ENCODE results near the gene WDFY1. TPM values are rescaled to one million over a fixed set of nuclear protein-coding genes. Genes with fewer than 3 reads are reported as not detected.

Gene WDFY1
- total and polyA plus RNA-seq, 2 donors from 2014 or later, result 10.4 to 38.4 TPM

DNA sequence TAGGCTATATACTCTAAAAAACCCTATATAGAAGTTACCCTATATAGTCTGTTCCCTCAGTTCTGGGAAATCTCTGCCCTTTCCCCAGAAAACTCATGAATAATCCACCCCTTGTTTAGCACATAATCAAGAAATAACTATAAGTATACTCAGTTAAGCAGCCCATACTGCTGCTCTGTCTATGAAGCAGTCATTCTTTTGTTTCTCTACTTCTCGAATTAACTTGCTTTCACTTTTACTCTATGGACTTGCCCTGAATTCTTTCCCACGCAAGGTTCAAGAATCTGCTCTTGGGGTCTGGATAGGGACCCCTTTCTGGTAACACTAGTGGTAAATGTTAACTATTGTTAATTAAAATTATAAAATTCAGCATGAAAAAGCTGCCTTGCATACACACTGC, 90.4 kb downstream of the WDFY1 start:
- FAIRE-seq, result no peak
- H3K36me3 ChIP-seq (ENCODE audit: control insufficient read depth in 2 of 3, insufficient read depth in 3 of 3, low read length in 3 of 3), result peaks cover 0 to 3% (median 0%) of the 10 kb centered on the region in 3 donors
- no peak for DNase-seq
- TF ChIP-seq CTCF (IDR thresholded peaks at IDR 0.05; ENCODE audit: borderline replicate concordance, extremely low read depth, insufficient read depth), result no peak
- H3K9ac ChIP-seq (ENCODE audit: low read length in 3 of 3), result no peak overlapping the region
- H3K4me1 ChIP-seq (ENCODE audit: control insufficient read depth in 2 of 3, insufficient read depth in 2 of 3, low read depth in 1 of 3, low read length in 3 of 3), result no peaks in the 10 kb centered on the region
- H3K27me3 ChIP-seq (ENCODE audit: control insufficient read depth, insufficient read depth, low read length), result no peaks in the 10 kb centered on the region
- intact Hi-C loops (cut with DNase I), result no loop called here
- H3K27ac ChIP-seq (ENCODE audit: low read depth in 2 of 2, low read length in 2 of 2), result no peak overlapping the region
- no peaks in the 10 kb centered on the region for H3K9me3 ChIP-seq (ENCODE audit: control insufficient read depth in 2 of 3, insufficient read depth in 1 of 3, low read length in 3 of 3)
- no peak overlapping the region for H3K4me3 ChIP-seq (ENCODE audit: low read length in 3 of 3)

- Histone ChIP-seq H3K27me3 (ENCODE audit: control insufficient read depth, insufficient read depth, low read length) (no peaks in the 10 kb centered on the region), H3K9ac (ENCODE audit: low read length in 3 of 3) (no peak overlapping the region), H3K9me3 (ENCODE audit: control insufficient read depth in 2 of 3, insufficient read depth in 1 of 3, low read length in 3 of 3) (no peaks in the 10 kb centered on the region), H3K36me3 (ENCODE audit: control insufficient read depth in 2 of 3, insufficient read depth in 3 of 3, low read length in 3 of 3) (peaks cover 0 to 3% (median 0%) of the 10 kb centered on the region in 3 donors), H3K27ac (ENCODE audit: low read depth in 2 of 2, low read length in 2 of 2) (no peak overlapping the region), H3K4me3 (ENCODE audit: low read length in 3 of 3) (no peak overlapping the region), H3K4me1 (ENCODE audit: control insufficient read depth in 2 of 3, insufficient read depth in 2 of 3, low read depth in 1 of 3, low read length in 3 of 3) (no peaks in the 10 kb centered on the region)
- TF ChIP-seq CTCF (IDR thresholded peaks at IDR 0.05; ENCODE audit: borderline replicate concordance, extremely low read depth, insufficient read depth), result no peak
- intact Hi-C loops (cut with DNase I), result no loop called here
- FAIRE-seq, result no peak
- DNase-seq, result no peak
Measured at GRCh38 chr2:223853425-223853837, 91.7 kb downstream of the WDFY1 start.

- intact Hi-C loops (cut with DNase I), result no loop called here
- Histone ChIP-seq H3K4me3 (ENCODE audit: low read length in 3 of 3) (no peak overlapping the region), H3K9me3 (ENCODE audit: control insufficient read depth in 2 of 3, insufficient read depth in 1 of 3, low read length in 3 of 3) (no peaks in the 10 kb centered on the region), H3K27me3 (ENCODE audit: control insufficient read depth, insufficient read depth, low read length) (no peaks in the 10 kb centered on the region), H3K27ac (ENCODE audit: low read depth in 2 of 2, low read length in 2 of 2) (no peak overlapping the region), H3K4me1 (ENCODE audit: control insufficient read depth in 2 of 3, insufficient read depth in 2 of 3, low read depth in 1 of 3, low read length in 3 of 3) (no peaks in the 10 kb centered on the region), H3K36me3 (ENCODE audit: control insufficient read depth in 2 of 3, insufficient read depth in 3 of 3, low read length in 3 of 3) (peaks cover 0 to 3% (median 0%) of the 10 kb centered on the region in 3 donors), H3K9ac (ENCODE audit: low read length in 3 of 3) (no peak overlapping the region)
- no peak for FAIRE-seq
- TF ChIP-seq CTCF (IDR thresholded peaks at IDR 0.05; ENCODE audit: borderline replicate concordance, extremely low read depth, insufficient read depth), result no peak
- DNase-seq, result no peak
Measured at GRCh38 chr2:223852281-223852795, 92.8 kb downstream of the WDFY1 start.

- H3K27ac ChIP-seq (ENCODE audit: low read depth in 2 of 2, low read length in 2 of 2), result no peak overlapping the region
- no peaks in the 10 kb centered on the region for H3K36me3 ChIP-seq (ENCODE audit: control insufficient read depth in 2 of 3, insufficient read depth in 3 of 3, low read length in 3 of 3)
- no peaks in the 10 kb centered on the region for H3K27me3 ChIP-seq (ENCODE audit: control insufficient read depth, insufficient read depth, low read length)
- FAIRE-seq (no peak), DNase-seq (no peak)
- no peak for TF ChIP-seq CTCF (IDR thresholded peaks at IDR 0.05; ENCODE audit: borderline replicate concordance, extremely low read depth, insufficient read depth)
- no peaks in the 10 kb centered on the region for H3K4me1 ChIP-seq (ENCODE audit: control insufficient read depth in 2 of 3, insufficient read depth in 2 of 3, low read depth in 1 of 3, low read length in 3 of 3)
- intact Hi-C loops (cut with DNase I), result no loop called here
- H3K4me3 ChIP-seq (ENCODE audit: low read length in 3 of 3), result no peak overlapping the region
- no peak overlapping the region for H3K9ac ChIP-seq (ENCODE audit: low read length in 3 of 3)
- no peaks in the 10 kb centered on the region for H3K9me3 ChIP-seq (ENCODE audit: control insufficient read depth in 2 of 3, insufficient read depth in 1 of 3, low read length in 3 of 3)
Measured at GRCh38 chr2:223847410-223847809, 97.7 kb downstream of the WDFY1 start.
